Mucosa of rectum (tissue), 2 donors: ENCODE results near the gene NCKIPSD.

ENCODE experiments used
- H3K27ac ChIP-seq, 2 donors: one replicate each; pipeline ENCODE4 v1.7.0; 2013; ENCODE audit warnings: inconsistent platforms in 2 of 2, low read depth in 2 of 2, low read length in 2 of 2
- H3K27me3 ChIP-seq, 2 donors: one replicate each; pipeline ENCODE4 v1.7.0; 2013; ENCODE audit warnings: low read length in 2 of 2; ENCODE audit not compliant: control insufficient read depth in 2 of 2, insufficient read depth in 2 of 2
- H3K36me3 ChIP-seq, 2 donors: one replicate each; pipeline ENCODE4 v1.7.0; 2013; ENCODE audit warnings: low read length in 2 of 2; ENCODE audit not compliant: control insufficient read depth in 2 of 2, insufficient read depth in 2 of 2
- H3K4me1 ChIP-seq, 2 donors: one replicate each; pipeline ENCODE4 v1.7.0; 2013; ENCODE audit warnings: low read length in 2 of 2, mild to moderate bottlenecking in 1 of 2; ENCODE audit not compliant: control insufficient read depth in 2 of 2, insufficient read depth in 2 of 2
- H3K4me3 ChIP-seq, 2 donors: one replicate each; pipeline ENCODE4 v1.7.0; 2013; ENCODE audit warnings: low read length in 2 of 2
- H3K9ac ChIP-seq, 2 donors: one replicate each; pipeline ENCODE4 v1.7.0; 2013; ENCODE audit warnings: low read length in 2 of 2, low read depth in 1 of 2, mild to moderate bottlenecking in 1 of 2
- H3K9me3 ChIP-seq, 2 donors: one replicate each; pipeline ENCODE4 v1.7.0; 2013; ENCODE audit warnings: low read length in 2 of 2; ENCODE audit not compliant: control insufficient read depth in 2 of 2
- donor health status: healthy.
- donor health status: Normal muscosa, but diverticular disease.

NCKIPSD gene

GRCh38 chr3:48662145-48662752 lies 23.5 kb downstream of the NCKIPSD start:
- H3K9me3 ChIP-seq, result no peaks in the 10 kb centered on the region
- H3K36me3 ChIP-seq, result no peaks in the 10 kb centered on the region
- H3K4me1 ChIP-seq, result peaks cover 20 to 24% of the 10 kb centered on the region in 2 donors
- H3K9ac ChIP-seq, result no peak overlapping the region
- no peak overlapping the region for H3K27ac ChIP-seq
- H3K4me3 ChIP-seq, result no peak overlapping the region
- H3K27me3 ChIP-seq, result peaks cover 2 to 15% of the 10 kb centered on the region in 2 donors

- no peaks in the 10 kb centered on the region for H3K36me3 ChIP-seq
- no peak overlapping the region for H3K27ac ChIP-seq
- no peak overlapping the region for H3K9ac ChIP-seq
- H3K27me3 ChIP-seq, result peaks cover 2 to 15% of the 10 kb centered on the region in 2 donors
- no peaks in the 10 kb centered on the region for H3K9me3 ChIP-seq
- H3K4me1 ChIP-seq, result peaks cover 20 to 25% of the 10 kb centered on the region in 2 donors
- peak overlapping the region; percentile 24 to 37 for H3K4me3 ChIP-seq
These were observed 24.1 kb downstream of the NCKIPSD start for GRCh38 chr3:48661501-48662144.

- H3K4me1 ChIP-seq, result peaks cover 20 to 27% of the 10 kb centered on the region in 2 donors
- H3K36me3 ChIP-seq, result no peaks in the 10 kb centered on the region
- H3K27me3 ChIP-seq, result peaks cover 2 to 15% of the 10 kb centered on the region in 2 donors
- no peaks in the 10 kb centered on the region for H3K9me3 ChIP-seq
- H3K4me3 ChIP-seq, result no peak overlapping the region
- no peak overlapping the region for H3K27ac ChIP-seq
- H3K9ac ChIP-seq, result no peak overlapping the region
These were observed 24.8 kb downstream of the NCKIPSD start for GRCh38 chr3:48660800-48661400.

- H3K27me3 ChIP-seq, result peaks cover 0 to 6% of the 10 kb centered on the region in 2 donors
- H3K9ac ChIP-seq, result no peak overlapping the region
- peaks cover 0 to 14% of the 10 kb centered on the region in 2 donors for H3K4me1 ChIP-seq
- peak overlapping the region in 1 of 2 donors; percentile 61 for H3K27ac ChIP-seq
- no peaks in the 10 kb centered on the region for H3K9me3 ChIP-seq
- H3K36me3 ChIP-seq, result no peaks in the 10 kb centered on the region
- H3K4me3 ChIP-seq, result peak overlapping the region; percentile 54 to 56
These were observed 28.9 kb downstream of the NCKIPSD start for GRCh38 chr3:48656841-48657281.

- peaks cover 0 to 4% of the 10 kb centered on the region in 2 donors for H3K27me3 ChIP-seq
- H3K27ac ChIP-seq, result peak overlapping the region; percentile 13 to 61
- H3K4me1 ChIP-seq, result peaks cover 3 to 8% of the 10 kb centered on the region in 2 donors
- H3K4me3 ChIP-seq, result peak overlapping the region; percentile 54 to 56
- H3K36me3 ChIP-seq, result no peaks in the 10 kb centered on the region
- H3K9ac ChIP-seq, result peak overlapping the region in 1 of 2 donors; percentile 41
- no peaks in the 10 kb centered on the region for H3K9me3 ChIP-seq
These were observed 29.5 kb downstream of the NCKIPSD start for GRCh38 chr3:48656061-48656840.

- H3K27ac ChIP-seq, result no peak overlapping the region
- H3K9ac ChIP-seq, result no peak overlapping the region
- peaks cover 0 to 4% of the 10 kb centered on the region in 2 donors for H3K27me3 ChIP-seq
- no peaks in the 10 kb centered on the region for H3K36me3 ChIP-seq
- H3K4me1 ChIP-seq, result peaks cover 3 to 6% of the 10 kb centered on the region in 2 donors
- no peaks in the 10 kb centered on the region for H3K9me3 ChIP-seq
- H3K4me3 ChIP-seq, result peak overlapping the region; percentile 44 to 56
These were observed 30.1 kb downstream of the NCKIPSD start for GRCh38 chr3:48655606-48656005.

- no peak overlapping the region for H3K4me3 ChIP-seq
These were observed 30.7 kb downstream of the NCKIPSD start for GRCh38 chr3:48655063-48655462.

GRCh38 chr3:48652923-48653715 lies 32.6 kb downstream of the NCKIPSD start:
- no peak overlapping the region for H3K4me3 ChIP-seq
- no peak overlapping the region for H3K27ac ChIP-seq
- H3K4me1 ChIP-seq, result peaks cover 3 to 6% of the 10 kb centered on the region in 2 donors
- H3K9me3 ChIP-seq, result no peaks in the 10 kb centered on the region
- H3K9ac ChIP-seq, result no peak overlapping the region
- H3K36me3 ChIP-seq, result no peaks in the 10 kb centered on the region
- H3K27me3 ChIP-seq, result no peaks in the 10 kb centered on the region

More at GRCh38 chr3:48655063-48655462, 30.7 kb downstream of the NCKIPSD start:
- Histone ChIP-seq H3K4me1 (peaks cover 3 to 6% of the 10 kb centered on the region in 2 donors), H3K27ac (no peak overlapping the region), H3K9ac (no peak overlapping the region), H3K36me3 (no peaks in the 10 kb centered on the region), H3K27me3 (peaks cover 0 to 3% of the 10 kb centered on the region in 2 donors), H3K9me3 (no peaks in the 10 kb centered on the region)

GRCh38 chr3:48651771-48652170 lies 33.9 kb downstream of the NCKIPSD start:
- H3K27ac ChIP-seq, result no peak overlapping the region
- peaks cover 3 to 6% of the 10 kb centered on the region in 2 donors for H3K4me1 ChIP-seq
- no peaks in the 10 kb centered on the region for H3K9me3 ChIP-seq
- no peaks in the 10 kb centered on the region for H3K27me3 ChIP-seq
- H3K36me3 ChIP-seq, result no peaks in the 10 kb centered on the region
- no peak overlapping the region for H3K9ac ChIP-seq
- no peak overlapping the region for H3K4me3 ChIP-seq
